ENCODE data around the gene BRINP3. TPM values are rescaled to one million over a fixed set of nuclear protein-coding genes. Genes with fewer than 3 reads are reported as not detected.

BRINP3 gene
- total RNA-seq, 1 donor from 2014 or later = 0.25 TPM

DNA sequence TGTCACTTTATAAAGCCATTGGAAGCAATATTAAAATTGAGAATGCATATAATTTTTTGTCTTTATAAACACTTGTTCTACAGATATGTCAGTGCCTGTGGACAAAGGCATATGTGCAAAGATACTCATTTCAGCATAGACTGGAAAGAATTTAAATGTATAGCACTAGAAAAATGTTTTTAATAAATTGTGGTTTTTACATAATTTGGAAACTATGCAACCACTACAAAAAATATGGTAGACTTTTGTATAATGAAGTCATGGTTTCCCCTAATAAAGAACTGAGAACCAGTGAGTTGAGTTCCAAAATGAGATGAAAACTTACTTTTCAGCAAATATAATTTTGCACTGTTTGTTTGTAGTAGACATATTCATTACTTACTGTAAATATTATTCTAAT, 48.5 kb downstream of the BRINP3 start:
- Mint-ChIP-seq H3K9me3 (no peaks in the 10 kb centered on the region), H3K36me3 (no peaks in the 10 kb centered on the region), H3K4me3 (no peak overlapping the region), H3K27me3 (ENCODE audit: low read depth) (peaks cover 2% of the 10 kb centered on the region), H3K27ac (no peak overlapping the region), H3K4me1 (no peaks in the 10 kb centered on the region)
- no peak for DNase-seq (ENCODE audit: low spot score in 2 of 2, unreplicated experiment in 2 of 2)
- no peak for TF ChIP-seq CTCF (IDR thresholded peaks at IDR 0.05; ENCODE audit: unreplicated experiment)

DNA sequence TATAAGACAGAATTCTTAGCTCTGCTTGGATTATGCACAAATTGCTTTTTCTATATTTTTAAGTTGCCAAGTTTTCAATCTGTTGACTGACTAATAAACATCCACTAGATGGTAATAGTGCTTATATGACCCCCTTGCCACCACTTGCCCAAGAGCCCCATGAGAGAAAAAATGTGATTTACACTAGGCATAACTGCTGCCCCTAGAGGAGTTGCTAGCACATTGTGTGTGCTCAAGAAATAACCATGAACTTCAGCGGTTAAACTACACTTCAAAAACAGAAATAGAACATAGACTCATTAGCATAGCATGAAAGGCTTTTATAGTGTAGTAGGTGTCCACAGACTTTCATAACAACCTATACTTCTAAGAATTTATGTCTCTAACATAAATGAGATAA, 61.4 kb downstream of the BRINP3 start:
- Mint-ChIP-seq H3K4me1 (no peaks in the 10 kb centered on the region), H3K9me3 (no peaks in the 10 kb centered on the region), H3K27ac (no peak overlapping the region), H3K4me3 (no peak overlapping the region), H3K27me3 (ENCODE audit: low read depth) (peaks cover 11% of the 10 kb centered on the region), H3K36me3 (no peaks in the 10 kb centered on the region)
- TF ChIP-seq CTCF (IDR thresholded peaks at IDR 0.05; ENCODE audit: unreplicated experiment) = no peak
- DNase-seq (ENCODE audit: low spot score in 2 of 2, unreplicated experiment in 2 of 2) = no peak

- Mint-ChIP-seq H3K27me3 (ENCODE audit: low read depth) (peaks cover 9% of the 10 kb centered on the region), H3K36me3 (no peaks in the 10 kb centered on the region), H3K9me3 (no peaks in the 10 kb centered on the region), H3K27ac (no peak overlapping the region), H3K4me3 (no peak overlapping the region), H3K4me1 (no peaks in the 10 kb centered on the region)
- DNase-seq (ENCODE audit: low spot score in 2 of 2, unreplicated experiment in 2 of 2) = no peak
- TF ChIP-seq CTCF (IDR thresholded peaks at IDR 0.05; ENCODE audit: unreplicated experiment) = no peak
Observed at GRCh38 chr1:190413142-190413541, 64.5 kb downstream of the BRINP3 start.

- H3K36me3 Mint-ChIP-seq = no peaks in the 10 kb centered on the region
- no peaks in the 10 kb centered on the region for H3K4me1 Mint-ChIP-seq
- peaks cover 2% of the 10 kb centered on the region for H3K27me3 Mint-ChIP-seq (ENCODE audit: low read depth)
- TF ChIP-seq CTCF (IDR thresholded peaks at IDR 0.05; ENCODE audit: unreplicated experiment) = no peak
- DNase-seq (ENCODE audit: low spot score in 2 of 2, unreplicated experiment in 2 of 2) = no peak
- H3K9me3 Mint-ChIP-seq = peaks cover 15% of the 10 kb centered on the region
- H3K4me3 Mint-ChIP-seq = no peak overlapping the region
- H3K27ac Mint-ChIP-seq = no peak overlapping the region
Observed at GRCh38 chr1:190403402-190403801, 74.3 kb downstream of the BRINP3 start.

- H3K36me3 Mint-ChIP-seq = no peaks in the 10 kb centered on the region
- peaks cover 2% of the 10 kb centered on the region for H3K27me3 Mint-ChIP-seq (ENCODE audit: low read depth)
- H3K9me3 Mint-ChIP-seq = peaks cover 15% of the 10 kb centered on the region
- TF ChIP-seq CTCF (IDR thresholded peaks at IDR 0.05; ENCODE audit: unreplicated experiment) = no peak
- H3K4me3 Mint-ChIP-seq = no peak overlapping the region
- no peak overlapping the region for H3K27ac Mint-ChIP-seq
- DNase-seq (ENCODE audit: low spot score in 2 of 2, unreplicated experiment in 2 of 2) = no peak
- no peaks in the 10 kb centered on the region for H3K4me1 Mint-ChIP-seq
Observed at GRCh38 chr1:190399233-190399632, 78.4 kb downstream of the BRINP3 start.

DNA sequence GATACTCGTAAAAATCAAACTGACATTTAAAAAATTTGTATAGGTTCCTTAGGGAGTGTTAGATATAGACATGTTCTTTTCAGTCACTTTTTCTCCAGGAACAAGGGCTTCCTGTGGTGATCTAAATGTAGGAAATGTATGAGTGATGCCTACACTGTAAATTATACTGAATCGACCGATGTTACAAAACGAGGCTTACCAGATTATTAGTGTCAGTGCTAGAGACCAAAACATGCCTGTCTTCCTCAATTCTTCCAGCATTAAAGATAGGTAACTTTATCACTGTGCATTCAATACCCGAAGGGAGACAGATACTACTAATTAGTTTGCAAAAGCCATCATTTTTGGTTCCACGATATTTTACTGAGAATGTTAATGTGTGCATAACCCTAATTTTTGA, 86.1 kb downstream of the BRINP3 start:
- no peak for DNase-seq (ENCODE audit: low spot score in 2 of 2, unreplicated experiment in 2 of 2)
- Mint-ChIP-seq H3K9me3 (no peaks in the 10 kb centered on the region), H3K27me3 (ENCODE audit: low read depth) (peaks cover 32% of the 10 kb centered on the region), H3K4me1 (no peaks in the 10 kb centered on the region), H3K4me3 (no peak overlapping the region), H3K36me3 (no peaks in the 10 kb centered on the region), H3K27ac (no peak overlapping the region)
- no peak for TF ChIP-seq CTCF (IDR thresholded peaks at IDR 0.05; ENCODE audit: unreplicated experiment)

Data from mesothelial cell of epicardium (in vitro differentiated cells).